GM19438 (cell line): ENCODE data around the gene SLC30A10.
"Not testable (repeated sequence)": the region's sequence is repeated elsewhere in the genome, so short reads cannot be mapped to it uniquely, and the experiment has no call there.

Source experiments
- ATAC-seq: cut with Tn5 transposase; IDR thresholded peaks from one replicate; pipeline ENCODE4 v1.9.1; 2021; ENCODE audit warnings: low read depth; ENCODE audit not compliant: unreplicated experiment

Gene SLC30A10

GRCh38 chr1:219898375-219898774 is 30.0 kb downstream of the SLC30A10 start:
- ATAC-seq: no peak

GRCh38 chr1:219897914-219898313 is 30.4 kb downstream of the SLC30A10 start:
- ATAC-seq: no peak

GRCh38 chr1:219892271-219892670 is 36.1 kb downstream of the SLC30A10 start:
- ATAC-seq: not testable (repeated sequence)

GRCh38 chr1:219891846-219892245 is 36.5 kb downstream of the SLC30A10 start:
- not testable (repeated sequence) for ATAC-seq

- not testable (repeated sequence) for ATAC-seq
These were observed 39.7 kb downstream of the SLC30A10 start for GRCh38 chr1:219888667-219889066.

GRCh38 chr1:219885680-219886079 is 42.7 kb downstream of the SLC30A10 start:
- ATAC-seq: no peak

GRCh38 chr1:219883400-219884332 is 44.7 kb downstream of the SLC30A10 start:
- ATAC-seq: no peak

- no peak for ATAC-seq
These were observed 45.6 kb downstream of the SLC30A10 start for GRCh38 chr1:219882755-219883154.

GRCh38 chr1:219882096-219882495 is 46.3 kb downstream of the SLC30A10 start:
- ATAC-seq: no peak

- ATAC-seq: no peak
These were observed 47.4 kb downstream of the SLC30A10 start for GRCh38 chr1:219880765-219881457.

- no peak for ATAC-seq
These were observed 51.6 kb downstream of the SLC30A10 start for GRCh38 chr1:219876798-219877209.

- ATAC-seq: no peak
These were observed 52.5 kb downstream of the SLC30A10 start for GRCh38 chr1:219875860-219876259.

- ATAC-seq: not testable (repeated sequence)
These were observed 55.8 kb downstream of the SLC30A10 start for GRCh38 chr1:219872538-219872937.

GRCh38 chr1:219871427-219872057 is 56.8 kb downstream of the SLC30A10 start:
- no peak for ATAC-seq

- ATAC-seq: not testable (repeated sequence)
These were observed 59.7 kb downstream of the SLC30A10 start for GRCh38 chr1:219868615-219869014.
